GM18519 (cell line): ENCODE measurements around the gene EBPL.
"Not testable (repeated sequence)": the region's sequence is repeated elsewhere in the genome, so short reads cannot be mapped to it uniquely, and the experiment has no call there.

Source experiments
- ATAC-seq: cut with Tn5 transposase; IDR thresholded peaks from one replicate; pipeline ENCODE4 v1.9.1; 2021; ENCODE audit warnings: mild to moderate bottlenecking, moderate library complexity; ENCODE audit not compliant: unreplicated experiment, low FRiP score

Gene EBPL

DNA sequence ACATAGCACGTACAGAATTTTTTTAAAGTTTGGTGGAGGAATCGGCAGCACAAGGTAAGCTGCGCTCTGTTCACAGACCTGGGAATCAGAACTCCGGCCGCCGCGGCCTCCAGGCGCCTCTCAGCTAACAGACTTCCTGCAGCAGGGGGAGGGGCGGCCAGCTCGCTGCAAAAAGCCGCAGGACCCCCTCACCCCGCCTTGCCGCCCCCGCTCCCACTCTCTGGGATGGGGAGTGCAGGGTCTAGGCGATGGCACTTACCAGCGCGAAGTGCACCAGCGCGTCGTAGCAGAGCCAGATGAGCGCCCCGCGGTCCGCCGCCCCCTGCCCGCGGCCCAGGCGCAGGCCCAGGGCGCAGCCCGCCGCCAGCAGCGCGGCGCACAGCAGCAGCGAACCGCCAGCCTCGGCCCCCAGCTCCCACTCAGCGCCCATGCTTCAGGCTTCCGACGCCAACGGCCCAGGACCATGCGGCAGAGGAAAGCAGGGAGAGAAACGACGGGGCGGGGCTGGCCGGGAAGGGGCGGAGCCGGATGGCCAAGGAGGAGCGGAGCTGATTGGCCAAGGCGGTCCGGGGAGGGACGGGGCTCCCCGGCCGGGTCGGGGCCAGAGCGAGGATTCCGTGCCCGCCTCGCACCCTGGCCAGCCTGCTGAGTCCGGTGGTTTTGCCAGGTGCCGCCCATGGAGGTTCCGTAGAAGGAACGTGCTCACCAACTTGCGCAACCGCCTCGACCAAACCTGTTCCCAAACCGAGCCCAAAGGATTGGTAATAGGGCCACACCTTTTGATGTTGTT is at the start of gene EBPL:
Gene EBPL, minus strand, starts transcription at position 492 of the 790 bp plus-strand sequence. Its CDS starts 62 bp downstream, at position 430.
- peak; percentile 85 for ATAC-seq

DNA sequence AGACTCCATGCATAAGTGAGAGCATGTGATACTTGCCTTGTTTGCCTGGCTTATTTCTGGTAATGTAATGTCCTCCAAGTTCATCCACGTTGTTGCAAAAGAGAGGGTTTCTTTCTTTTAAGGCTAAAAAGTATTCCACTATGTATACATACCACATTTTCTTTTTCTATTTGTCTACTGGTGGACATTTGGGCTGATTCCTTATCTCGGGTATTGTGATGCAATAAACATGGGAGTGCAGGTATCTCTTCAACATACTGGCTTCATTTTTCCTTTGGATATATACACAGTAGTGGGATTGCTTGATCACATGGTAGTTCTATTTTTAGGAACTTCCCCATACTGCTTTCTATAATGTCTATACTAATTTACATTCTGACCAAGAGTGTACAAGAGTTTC is 49.6 kb upstream of the EBPL start:
- no peak for ATAC-seq

DNA sequence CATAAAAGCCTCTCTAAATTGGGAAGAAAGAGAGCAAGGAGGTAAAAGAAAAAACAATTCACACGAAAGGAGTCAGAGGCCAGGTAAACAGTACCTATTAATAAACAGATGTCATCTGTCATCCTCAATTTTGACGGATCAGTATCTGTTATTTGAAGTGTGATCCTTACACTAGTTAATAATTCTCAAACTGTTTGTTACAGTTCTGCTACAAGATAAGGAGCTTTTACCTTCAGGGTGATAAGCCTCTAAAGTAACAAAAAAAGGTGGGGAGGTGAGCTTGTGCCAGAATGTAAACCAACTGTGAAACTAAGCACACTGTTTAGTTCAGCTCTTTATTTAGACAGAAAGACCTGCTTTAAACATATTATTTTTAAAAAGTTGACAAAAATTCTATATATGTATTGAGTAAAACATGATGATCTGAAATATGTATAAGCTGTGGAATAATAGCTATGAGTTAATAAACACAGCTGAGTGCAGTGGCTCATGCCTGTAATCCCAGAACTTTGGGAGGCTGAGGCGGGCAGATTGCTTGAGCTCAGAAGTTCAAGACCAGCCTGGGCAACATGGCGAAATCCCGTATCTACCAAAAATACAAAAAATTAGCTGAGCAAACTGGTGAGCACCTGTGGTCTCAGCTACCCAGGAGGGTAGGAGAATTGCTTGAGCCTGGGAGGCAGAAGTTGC is 48.4 kb upstream of the EBPL start:
- ATAC-seq, result no peak

DNA sequence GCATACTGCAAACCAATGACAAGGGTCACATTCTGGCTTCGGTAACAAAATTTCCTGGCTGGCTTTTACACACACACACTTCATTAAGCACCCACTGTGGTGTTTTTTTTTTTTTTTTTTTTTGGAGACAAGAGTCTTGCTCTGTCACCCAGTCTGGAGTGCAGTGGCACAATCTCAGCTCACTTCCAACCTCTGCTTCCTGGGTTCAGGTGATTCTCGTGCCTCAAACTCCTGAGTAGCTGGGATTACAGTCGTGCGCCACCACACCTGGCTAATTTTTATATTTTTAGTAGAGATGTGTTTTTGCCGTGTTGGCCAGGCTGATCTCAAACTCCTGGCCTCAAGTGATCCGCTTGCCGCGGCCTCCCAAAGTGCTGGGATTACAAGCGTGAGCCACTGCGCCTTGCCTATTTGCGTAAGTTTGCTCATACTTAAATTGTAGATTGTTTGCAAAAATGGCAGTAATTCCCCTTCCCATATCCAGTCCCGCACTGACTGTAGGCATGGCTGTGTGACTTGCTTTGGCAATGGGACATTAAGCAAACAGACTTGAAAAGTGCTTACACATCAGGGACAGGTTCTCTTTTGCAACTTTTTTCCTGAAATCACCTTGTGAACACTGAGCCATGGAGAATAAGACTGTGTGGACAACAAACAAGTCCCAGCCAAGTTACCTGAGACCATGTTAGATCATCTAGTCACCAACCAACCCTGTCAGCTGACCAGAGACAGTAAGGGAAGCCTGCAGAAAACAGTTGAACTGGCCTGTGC is 42.1 kb upstream of the EBPL start:
- ATAC-seq, result no peak

DNA sequence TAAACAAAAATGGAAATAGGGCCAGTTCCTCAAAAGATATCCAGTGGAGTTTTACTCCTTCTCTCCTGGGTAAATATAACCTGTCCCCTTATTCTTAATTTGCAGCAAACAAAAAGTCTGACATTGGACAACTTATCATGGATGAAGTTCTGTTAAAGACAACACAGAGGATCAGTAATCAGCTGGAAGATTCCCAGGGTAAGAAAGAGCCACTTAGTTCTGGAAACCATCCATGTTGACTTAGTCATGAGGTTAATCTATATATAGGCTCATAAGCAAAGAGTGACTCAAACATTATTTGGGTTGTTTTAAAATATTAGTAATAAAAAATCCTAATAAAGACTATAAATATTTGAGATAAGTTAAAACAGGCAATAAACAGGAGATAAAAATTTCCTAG is 40.5 kb upstream of the EBPL start:
- no peak for ATAC-seq

DNA sequence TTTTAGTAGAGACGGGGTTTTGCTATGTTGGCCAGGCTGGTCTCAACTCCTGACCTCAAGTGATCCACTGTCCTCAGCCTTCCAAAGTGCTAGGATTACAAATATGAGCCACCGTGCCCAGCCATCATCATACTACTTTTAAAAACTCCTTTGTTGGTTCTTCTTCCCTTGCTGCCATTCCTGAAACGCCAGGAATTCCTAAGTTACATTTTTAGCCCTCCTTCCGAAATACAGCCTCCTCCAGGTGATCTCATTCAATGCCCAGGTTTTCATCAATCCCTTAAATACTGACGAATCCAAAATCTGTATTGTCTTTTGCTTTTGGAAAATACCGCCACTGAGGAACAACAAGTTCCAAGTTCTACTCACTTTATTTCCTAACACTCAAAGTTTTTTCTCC is 25.3 kb upstream of the EBPL start:
- ATAC-seq, result no peak

DNA sequence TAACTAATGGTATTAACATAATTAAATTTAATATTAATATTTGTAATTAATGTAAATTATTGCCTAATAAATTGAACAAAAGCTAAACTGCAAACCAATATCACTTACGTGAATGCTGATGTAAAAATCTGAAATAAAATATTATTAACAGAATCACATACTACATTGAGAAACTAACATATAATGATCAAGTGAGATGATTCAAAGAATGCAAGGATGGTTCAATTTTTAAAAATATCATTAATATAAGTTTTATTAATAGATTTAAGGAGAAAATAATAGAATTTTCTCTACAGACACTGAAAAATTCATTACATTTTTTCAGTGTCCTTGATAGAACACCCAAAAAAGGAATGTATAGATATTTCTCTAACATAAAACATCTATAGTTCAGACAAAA is 23.5 kb upstream of the EBPL start:
- ATAC-seq, result no peak

DNA sequence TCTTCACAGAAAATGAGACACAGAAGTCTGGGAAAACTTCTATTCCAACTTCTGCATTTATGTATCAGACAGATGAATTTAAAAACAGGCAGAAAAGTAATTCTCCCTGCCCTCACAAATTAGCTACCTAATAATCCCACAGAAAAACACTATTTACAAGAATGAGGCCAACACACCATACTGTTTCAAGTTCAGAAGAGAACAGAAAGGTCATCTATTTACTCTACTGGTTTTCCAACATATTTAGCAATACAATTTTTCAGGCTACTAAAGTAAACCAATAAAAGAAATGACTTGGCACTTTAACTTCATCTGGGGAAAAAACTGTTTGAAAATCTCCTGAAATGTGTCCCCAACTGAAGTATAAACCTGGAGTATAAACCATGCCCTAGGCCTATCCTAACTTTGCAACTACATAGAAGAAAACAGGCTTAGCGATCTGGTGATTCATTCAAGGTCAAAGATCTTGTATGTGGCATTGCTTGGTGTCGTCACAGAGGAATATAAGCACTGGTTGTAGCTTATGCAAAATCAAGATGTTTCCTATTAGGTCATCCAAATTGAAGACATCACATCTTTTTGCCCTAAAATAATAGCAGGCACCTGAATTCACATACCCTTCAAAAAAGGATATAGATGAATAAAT is 20.1 kb upstream of the EBPL start:
- ATAC-seq, result no peak

DNA sequence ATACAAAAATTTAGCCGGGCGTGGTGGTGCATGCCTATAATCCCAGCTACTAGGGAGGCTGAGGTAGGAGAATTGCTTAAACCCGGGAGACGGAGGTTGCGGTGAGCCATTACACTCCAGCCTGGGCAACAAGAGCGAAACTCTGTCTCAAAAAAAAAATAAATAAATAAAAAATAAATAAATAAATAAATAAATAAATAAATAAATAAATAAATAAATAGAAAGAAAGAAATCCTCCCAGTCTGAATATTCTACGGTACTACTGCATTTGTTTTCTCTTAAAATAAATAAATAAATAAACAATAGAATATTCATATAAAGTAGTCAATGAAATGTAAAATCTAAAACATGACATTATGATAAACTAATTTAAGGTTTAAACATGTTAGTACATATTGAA is 13.0 kb upstream of the EBPL start:
- not testable (repeated sequence) for ATAC-seq

DNA sequence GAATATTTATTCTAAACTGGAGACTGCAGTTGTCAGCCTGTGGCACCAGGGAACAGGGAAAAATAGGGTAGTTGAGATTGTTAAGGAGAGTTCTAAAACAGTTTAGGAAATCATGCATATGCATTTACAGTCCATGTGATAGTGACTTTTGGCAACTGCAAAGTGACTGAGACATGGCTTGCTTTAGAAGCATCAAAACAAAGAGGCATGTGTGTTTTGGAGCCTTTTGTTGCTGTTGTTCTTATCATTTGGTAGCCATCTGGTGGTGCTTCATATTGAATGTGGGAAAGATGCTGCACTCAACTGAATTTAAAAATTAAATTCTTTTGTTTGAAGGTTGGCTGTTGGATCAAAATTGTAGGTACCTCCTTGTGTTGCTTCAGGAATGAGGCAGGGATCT is 10.2 kb upstream of the EBPL start:
- ATAC-seq, result no peak

DNA sequence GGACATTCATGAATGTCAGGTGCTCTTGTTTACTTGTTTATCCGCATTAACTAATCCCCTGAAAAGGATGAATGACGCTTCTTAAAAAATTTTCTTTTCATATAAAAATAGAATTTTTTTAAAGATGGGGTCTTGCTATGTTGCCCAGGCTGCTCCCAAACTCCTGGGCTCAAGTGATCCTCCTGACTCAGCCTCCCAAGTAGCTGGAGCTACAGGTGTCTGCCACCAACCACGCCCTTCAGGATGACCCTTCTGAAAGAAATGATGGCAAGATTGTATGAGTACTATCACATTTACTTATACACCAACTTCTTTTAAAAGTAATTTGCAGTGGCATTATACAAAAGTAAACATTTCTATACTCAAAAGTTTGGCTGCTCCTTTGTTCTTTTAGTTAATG is 6.2 kb upstream of the EBPL start:
- no peak for ATAC-seq

DNA sequence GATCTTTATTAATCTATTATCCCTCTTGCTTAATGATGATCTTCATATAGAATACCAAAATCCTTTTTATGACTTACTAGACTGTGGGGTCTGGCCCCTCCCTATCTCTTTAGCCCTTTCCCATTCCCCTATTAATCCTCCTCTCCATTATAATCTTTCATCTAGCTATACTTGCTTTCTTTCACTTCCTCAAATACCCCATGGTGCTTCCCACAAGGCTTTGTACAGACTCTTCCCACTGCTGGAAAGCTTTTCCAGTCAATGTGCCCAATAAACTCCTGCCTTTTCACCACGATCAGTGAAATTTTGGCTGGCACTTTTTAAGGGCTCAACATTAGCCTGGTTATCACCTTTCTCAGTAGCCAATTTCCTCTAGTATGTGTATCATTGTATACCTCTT is 3.2 kb upstream of the EBPL start:
- no peak for ATAC-seq

DNA sequence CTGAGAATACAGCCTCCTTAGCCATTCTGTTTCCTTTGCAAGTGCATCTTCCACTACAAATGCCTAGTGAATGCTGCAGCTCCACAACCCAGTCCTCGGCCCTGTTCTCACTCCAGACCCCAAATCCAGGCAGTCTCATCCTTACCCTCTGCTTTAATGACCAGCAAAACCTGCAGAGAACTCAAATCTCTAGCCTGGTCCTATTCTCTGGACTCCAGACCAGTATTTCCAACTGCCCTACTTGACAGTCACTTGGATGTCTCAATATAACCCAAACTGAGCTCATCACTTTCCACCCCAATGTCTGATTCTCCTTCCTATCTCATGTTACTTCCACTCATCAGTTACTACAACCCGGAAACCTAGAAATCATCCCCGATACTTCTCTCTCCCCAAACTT is 2.6 kb upstream of the EBPL start:
- ATAC-seq, result no peak

DNA sequence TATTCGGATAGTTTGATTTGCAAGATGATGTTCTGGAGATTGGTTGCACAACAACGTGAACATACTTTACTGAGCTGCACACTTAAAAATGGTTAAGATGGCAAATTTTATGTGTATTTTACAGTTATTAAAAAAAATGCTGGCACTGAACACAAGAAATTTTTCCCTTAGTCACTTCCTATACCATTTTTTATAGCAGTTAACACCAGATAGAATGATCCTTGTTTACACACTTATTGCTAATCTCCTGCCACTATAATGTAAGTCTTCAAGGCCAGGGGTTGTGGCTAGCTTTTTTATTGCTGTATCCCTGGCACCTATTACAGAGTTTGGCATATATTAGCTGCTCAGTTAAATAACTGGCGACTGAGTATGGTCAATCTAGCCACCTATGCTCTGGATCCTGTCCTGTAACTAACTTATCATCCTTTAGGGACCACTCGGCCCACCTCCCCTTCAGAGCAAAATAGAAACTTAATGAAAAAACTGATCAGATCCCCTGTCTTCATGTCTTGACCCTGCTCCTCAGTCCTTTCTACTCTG is 2.0 kb upstream of the EBPL start:
- no peak for ATAC-seq

DNA sequence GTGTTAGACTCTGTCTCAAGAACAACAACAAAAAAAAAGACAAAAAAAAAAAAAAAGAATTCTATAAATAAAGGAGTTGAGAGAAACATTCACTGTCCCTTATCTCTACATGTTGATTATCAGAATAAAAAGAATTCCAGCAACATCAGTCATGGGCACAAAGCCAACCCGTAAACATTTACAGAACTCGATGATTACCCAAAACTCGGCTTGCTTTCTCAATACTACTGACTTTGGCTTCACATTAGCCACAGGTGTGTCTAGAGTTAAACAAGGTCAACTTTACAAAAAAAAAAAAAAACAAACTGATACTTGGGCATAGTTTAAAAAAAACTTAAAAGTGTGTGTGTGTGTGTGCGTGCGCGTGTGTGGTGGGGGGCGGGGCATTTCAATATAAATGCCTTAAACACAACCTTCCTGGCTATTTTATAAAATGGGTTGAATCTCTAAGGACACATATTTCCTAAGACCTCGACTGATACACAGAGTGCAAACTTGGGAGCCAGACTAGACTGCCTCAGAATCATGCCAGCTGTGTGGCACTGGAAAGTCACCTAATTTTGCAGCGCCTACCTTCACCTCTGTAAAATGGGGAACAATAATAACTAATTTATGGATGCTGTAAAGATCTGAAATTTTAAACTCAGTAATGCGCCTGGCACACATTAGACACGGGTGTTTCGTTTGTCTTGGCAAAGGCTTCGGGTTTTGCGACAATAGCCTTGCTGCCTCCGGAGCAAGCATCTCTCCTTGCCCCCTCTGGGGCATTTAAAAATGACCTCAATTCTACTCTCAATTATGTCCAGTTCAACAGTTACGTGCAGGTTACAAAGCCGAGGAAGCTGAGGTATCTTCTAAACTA is 922 bp downstream of the EBPL start:
- ATAC-seq, result peak; percentile 18

DNA sequence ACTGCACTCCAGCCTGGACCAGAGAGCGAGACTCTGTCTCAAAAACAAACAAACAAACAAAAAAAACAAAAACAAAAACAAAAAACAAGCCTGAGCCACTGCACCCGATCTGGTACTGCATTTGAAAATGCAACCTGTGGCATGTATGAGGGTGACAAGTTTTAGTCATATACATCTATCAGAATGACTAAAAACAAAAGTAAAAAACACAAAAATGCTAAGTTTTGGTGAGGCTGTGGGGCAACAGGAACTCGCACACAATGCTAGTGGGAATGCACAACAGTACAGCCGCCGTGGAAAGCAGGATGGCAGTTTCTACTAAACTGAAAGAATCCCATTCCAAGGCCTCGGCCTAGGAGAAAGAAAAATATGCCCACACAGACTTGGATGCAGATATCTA is 7.8 kb downstream of the EBPL start:
- ATAC-seq, result peak; percentile 61

DNA sequence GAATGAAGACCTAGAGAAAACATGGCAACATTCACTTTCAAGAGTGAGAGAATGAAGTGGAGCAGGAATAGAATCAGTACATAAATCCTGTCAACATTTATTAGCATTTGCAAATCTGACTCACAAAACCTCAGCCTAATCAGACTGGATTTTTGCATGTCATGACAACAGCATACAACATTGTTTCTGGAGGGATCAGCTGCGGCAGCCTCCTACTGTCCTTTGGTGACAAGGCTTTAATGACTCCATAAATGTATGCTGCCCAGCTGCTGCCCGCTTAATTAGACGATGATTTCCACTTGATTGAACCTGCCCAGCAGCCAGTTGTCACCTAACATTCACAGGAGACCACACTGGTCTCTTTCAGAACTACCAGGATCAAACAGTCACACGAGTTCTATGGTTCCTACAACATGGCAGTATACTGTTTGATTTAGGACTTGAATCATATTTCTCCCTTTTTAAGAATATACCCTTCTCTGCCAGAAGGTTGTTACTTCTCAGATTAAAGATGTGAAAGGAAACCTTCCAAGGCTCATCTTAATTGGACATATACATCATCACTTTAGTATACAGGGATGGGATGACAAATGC is 9.3 kb downstream of the EBPL start:
- no peak for ATAC-seq

DNA sequence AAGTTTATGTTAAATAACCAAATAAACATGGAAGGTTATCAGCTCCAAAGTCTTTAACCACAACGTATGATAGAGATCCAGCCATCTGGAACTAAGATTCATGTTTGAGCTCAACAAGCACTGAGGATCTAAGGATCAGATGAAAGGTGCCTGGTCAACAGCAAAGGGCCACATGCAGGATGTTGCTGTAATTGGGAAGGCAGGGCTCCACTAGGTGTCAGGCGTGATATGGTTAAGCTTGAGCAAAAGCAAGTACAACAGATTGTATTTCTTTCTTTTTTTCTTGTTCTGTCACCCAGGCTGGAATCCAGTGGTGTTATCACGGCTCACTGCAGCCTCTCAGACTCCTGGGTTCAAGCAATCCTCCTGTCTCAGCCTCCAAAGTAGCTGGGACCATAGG is 12.0 kb downstream of the EBPL start:
- no peak for ATAC-seq

DNA sequence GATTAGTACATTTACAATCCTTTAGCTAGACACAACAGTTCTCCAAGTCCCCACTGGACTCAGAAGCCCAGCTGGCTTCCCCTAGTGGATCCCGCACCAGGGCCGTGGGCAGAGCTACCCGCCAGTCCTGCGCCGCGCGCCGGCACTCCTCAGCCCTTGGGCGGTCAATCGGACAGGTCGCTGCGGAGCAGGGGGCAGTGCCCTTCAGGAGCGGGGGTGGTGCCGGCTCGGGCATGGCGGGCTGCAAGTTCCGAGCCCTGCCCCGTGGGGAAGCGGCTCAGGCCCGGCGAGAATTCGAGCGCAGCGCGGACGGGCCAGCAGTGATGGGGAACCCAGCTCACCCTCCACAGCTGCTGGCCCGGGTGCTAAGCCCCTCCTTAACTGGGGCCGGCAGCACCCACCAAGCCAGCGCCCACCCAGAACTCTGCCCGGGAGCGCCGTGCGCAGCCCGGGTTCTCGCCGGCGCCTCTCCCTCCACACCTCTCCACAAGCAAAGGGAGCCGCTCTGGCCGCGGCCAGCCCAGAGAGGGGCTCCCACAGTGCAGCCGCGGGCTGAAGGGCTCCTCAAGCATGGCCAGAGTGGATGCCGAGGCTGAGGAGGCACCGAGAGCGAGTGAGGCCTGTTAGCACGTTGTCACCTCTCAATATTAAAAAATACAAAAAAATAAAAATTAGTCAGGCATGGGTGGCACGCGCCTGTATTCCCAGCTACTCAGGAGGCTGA is 12.9 kb downstream of the EBPL start:
- no peak for ATAC-seq
